ENCODE data around the gene SH3PXD2A. TPM values are rescaled to one million over a fixed set of nuclear protein-coding genes. Genes with fewer than 3 reads are reported as not detected.
A peak's percentile ranks its signal among the peaks of the same experiment; 100 is the strongest.

SH3PXD2A gene
- total RNA-seq, 1 experiment from 2014 or later: 54.9 TPM

DNA sequence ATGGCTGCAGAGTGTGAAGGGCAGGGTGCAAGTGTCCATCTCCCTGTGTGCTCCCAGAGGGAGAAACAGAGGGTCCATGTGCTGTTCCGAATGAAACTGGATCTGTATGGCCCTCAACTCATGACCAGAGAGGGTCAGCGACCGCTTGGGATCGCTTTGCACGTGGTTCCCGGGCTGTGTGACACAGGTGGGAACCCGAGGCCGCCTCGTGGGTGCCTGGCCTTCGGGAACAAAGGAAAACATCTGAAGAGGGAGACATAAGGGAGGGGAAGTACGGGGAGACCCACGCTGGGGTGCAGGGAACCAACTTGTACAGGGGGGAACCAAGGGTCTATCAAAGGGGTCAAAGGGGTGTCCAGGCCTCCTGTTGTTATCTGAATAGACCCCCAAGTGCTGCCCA is 57.5 kb downstream of the SH3PXD2A start:
- Histone ChIP-seq H3K27me3 (replicated peaks; ENCODE audit: insufficient read depth, low read depth, low read length, poor library complexity) (no peaks in the 10 kb centered on the region), H3K36me3 (ENCODE audit: insufficient read depth, low read length, poor library complexity, severe bottlenecking) (peaks cover 10% of the 10 kb centered on the region), H3K9me3 (ENCODE audit: low read depth, low read length, poor library complexity, severe bottlenecking) (no peaks in the 10 kb centered on the region), H3K27ac (ENCODE audit: low read depth, low read length, poor library complexity, severe bottlenecking) (peak overlapping the region; percentile 70), H3K4me3 (ENCODE audit: low read depth, low read length, poor library complexity, severe bottlenecking) (no peak overlapping the region), H3K4me1 (ENCODE audit: insufficient read depth, low read length, poor library complexity, severe bottlenecking) (peaks cover 68% of the 10 kb centered on the region)
- CTCF ChIA-PET: no interaction called here
- TF ChIP-seq, protein P1, sequence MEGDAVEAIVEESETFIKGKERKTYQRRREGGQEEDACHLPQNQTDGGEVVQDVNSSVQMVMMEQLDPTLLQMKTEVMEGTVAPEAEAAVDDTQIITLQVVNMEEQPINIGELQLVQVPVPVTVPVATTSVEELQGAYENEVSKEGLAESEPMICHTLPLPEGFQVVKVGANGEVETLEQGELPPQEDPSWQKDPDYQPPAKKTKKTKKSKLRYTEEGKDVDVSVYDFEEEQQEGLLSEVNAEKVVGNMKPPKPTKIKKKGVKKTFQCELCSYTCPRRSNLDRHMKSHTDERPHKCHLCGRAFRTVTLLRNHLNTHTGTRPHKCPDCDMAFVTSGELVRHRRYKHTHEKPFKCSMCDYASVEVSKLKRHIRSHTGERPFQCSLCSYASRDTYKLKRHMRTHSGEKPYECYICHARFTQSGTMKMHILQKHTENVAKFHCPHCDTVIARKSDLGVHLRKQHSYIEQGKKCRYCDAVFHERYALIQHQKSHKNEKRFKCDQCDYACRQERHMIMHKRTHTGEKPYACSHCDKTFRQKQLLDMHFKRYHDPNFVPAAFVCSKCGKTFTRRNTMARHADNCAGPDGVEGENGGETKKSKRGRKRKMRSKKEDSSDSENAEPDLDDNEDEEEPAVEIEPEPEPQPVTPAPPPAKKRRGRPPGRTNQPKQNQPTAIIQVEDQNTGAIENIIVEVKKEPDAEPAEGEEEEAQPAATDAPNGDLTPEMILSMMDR (conservative IDR thresholded peaks at IDR 0.05; ENCODE audit: low read depth, low read length): no peak
- no peak for TF ChIP-seq EZH2 (IDR thresholded peaks at IDR 0.05; ENCODE audit: borderline replicate concordance, low read depth, low read length, poor library complexity, severe bottlenecking)
- intact Hi-C loops (cut with micrococcal nuclease; ENCODE audit: unreplicated experiment): loop anchor here (2.0 kb wide), 1 partner anchor 55 kb away; no protein-coding TSS in a partner anchor
- POLR2A ChIA-PET (ENCODE audit: low non-redundant PET): no interaction called here
- no peak for DNase-seq (ENCODE audit: low spot score)
- BruUV-seq (replicated peaks): no TSS peak

DNA sequence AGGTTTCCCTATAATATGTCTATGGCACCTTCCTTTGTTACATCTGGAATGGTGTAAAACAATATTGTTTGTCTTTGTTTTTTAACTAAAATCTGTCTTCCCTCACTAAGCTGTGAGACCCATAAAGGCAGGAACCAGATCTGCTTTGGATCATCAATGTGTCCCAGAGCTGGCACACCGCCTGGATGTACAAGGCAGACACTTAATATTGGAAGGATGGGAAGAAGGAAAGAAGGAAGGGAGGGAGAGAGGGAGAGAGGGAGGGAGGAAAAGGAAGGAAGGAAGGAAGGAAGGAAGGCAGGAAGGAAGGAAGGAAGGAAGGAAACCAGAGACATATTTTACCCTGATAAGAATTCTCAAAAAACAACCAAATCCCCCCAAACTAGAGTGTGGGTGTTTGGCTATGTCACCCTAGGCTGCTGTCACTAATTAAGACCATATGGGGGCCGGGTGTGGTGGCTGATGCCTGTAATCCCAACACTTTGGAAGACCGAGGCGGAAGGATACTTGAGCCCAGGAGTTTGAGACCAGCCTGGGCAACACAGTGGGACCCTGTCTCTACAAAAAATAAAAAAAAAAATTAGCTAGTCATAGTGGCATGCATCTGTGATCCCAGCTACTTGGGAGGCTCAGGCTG is 59.6 kb downstream of the SH3PXD2A start:
- CTCF ChIA-PET: interaction anchor here (0.7 kb wide), 3 partner anchors 25 to 62 kb away, joined by 3 to 10 read pairs (median 5); no protein-coding TSS in a partner anchor
- no TSS peak for BruUV-seq (replicated peaks)
- Histone ChIP-seq H3K36me3 (ENCODE audit: insufficient read depth, low read length, poor library complexity, severe bottlenecking) (peaks cover 8% of the 10 kb centered on the region), H3K4me1 (ENCODE audit: insufficient read depth, low read length, poor library complexity, severe bottlenecking) (peaks cover 70% of the 10 kb centered on the region), H3K27me3 (replicated peaks; ENCODE audit: insufficient read depth, low read depth, low read length, poor library complexity) (no peaks in the 10 kb centered on the region), H3K9me3 (ENCODE audit: low read depth, low read length, poor library complexity, severe bottlenecking) (no peaks in the 10 kb centered on the region), H3K27ac (ENCODE audit: low read depth, low read length, poor library complexity, severe bottlenecking) (peak overlapping the region; percentile 95), H3K4me3 (ENCODE audit: low read depth, low read length, poor library complexity, severe bottlenecking) (no peak overlapping the region)
- POLR2A ChIA-PET (ENCODE audit: low non-redundant PET): no interaction called here
- intact Hi-C loops (cut with micrococcal nuclease; ENCODE audit: unreplicated experiment): loop anchor here (2.0 kb wide), 1 partner anchor 57 kb away; no protein-coding TSS in a partner anchor
- peak; percentile 97 for DNase-seq (ENCODE audit: low spot score)
- TF ChIP-seq EZH2 (IDR thresholded peaks at IDR 0.05; ENCODE audit: borderline replicate concordance, low read depth, low read length, poor library complexity, severe bottlenecking): no peak
- TF ChIP-seq, protein P1 (conservative IDR thresholded peaks at IDR 0.05; ENCODE audit: low read depth, low read length): no peak

DNA sequence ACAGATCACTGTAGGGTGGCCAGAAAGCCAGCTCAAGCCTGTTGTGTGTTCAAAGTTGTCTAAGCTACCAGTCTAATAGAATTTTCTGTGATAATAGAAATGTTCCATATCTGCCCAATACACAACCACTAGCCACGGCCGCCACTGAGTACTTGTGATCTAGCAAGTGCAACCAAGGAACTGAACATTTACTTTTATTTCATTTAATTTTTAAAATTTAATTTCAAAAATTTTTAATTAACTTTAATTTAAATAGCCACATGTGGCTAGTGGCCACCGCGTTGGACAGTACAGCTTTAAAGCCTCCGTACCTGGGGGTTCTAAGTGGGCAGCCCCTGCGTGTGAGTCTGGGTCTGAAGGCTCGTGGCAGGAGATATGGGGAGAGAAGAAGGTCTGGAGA is 60.4 kb downstream of the SH3PXD2A start:
- Histone ChIP-seq H3K9me3 (ENCODE audit: low read depth, low read length, poor library complexity, severe bottlenecking) (no peaks in the 10 kb centered on the region), H3K27me3 (replicated peaks; ENCODE audit: insufficient read depth, low read depth, low read length, poor library complexity) (no peaks in the 10 kb centered on the region), H3K27ac (ENCODE audit: low read depth, low read length, poor library complexity, severe bottlenecking) (peak overlapping the region; percentile 95), H3K36me3 (ENCODE audit: insufficient read depth, low read length, poor library complexity, severe bottlenecking) (peaks cover 5% of the 10 kb centered on the region), H3K4me3 (ENCODE audit: low read depth, low read length, poor library complexity, severe bottlenecking) (no peak overlapping the region), H3K4me1 (ENCODE audit: insufficient read depth, low read length, poor library complexity, severe bottlenecking) (peaks cover 62% of the 10 kb centered on the region)
- ChIA-PET CTCF (no interaction called here), POLR2A (ENCODE audit: low non-redundant PET) (interaction anchor here (0.6 to 0.7 kb wide), 2 partner anchors 17 to 30 kb away, joined by 3 to 4 read pairs; no protein-coding TSS in a partner anchor)
- TF ChIP-seq EZH2 (IDR thresholded peaks at IDR 0.05; ENCODE audit: borderline replicate concordance, low read depth, low read length, poor library complexity, severe bottlenecking): no peak
- TF ChIP-seq, protein P1 (conservative IDR thresholded peaks at IDR 0.05; ENCODE audit: low read depth, low read length): no peak
- intact Hi-C loops (cut with micrococcal nuclease; ENCODE audit: unreplicated experiment): loop anchor here (5.0 kb wide), 1 partner anchor 83 kb away; no protein-coding TSS in a partner anchor
- BruUV-seq (replicated peaks): no TSS peak
- DNase-seq (ENCODE audit: low spot score): no peak
